Hindlimb muscle (tissue), 1 donor: Measurements from ENCODE around the gene SERPINA5. TPM values are rescaled to one million over a fixed set of nuclear protein-coding genes. Genes with fewer than 3 reads are reported as not detected.
A peak's percentile ranks its signal among the peaks of the same experiment; 100 is the strongest.
"Not testable (repeated sequence)": the region's sequence is repeated elsewhere in the genome, so short reads cannot be mapped to it uniquely, and the experiment has no call there.

Source experiments
- DNase-seq: peaks from one replicate; pipeline ENCODE4 v3.0.0-alpha.2; 2013
- polyA plus RNA-seq: library from polyadenylated mRNA; unstranded; fragments of 120-200 nt; gene quantifications from one replicate; pipeline ENCODE4 v1.2.1, GENCODE V29; 2013; ENCODE audit not compliant: insufficient read length

Gene SERPINA5
- polyA plus RNA-seq, 1 donor = not detected

DNA sequence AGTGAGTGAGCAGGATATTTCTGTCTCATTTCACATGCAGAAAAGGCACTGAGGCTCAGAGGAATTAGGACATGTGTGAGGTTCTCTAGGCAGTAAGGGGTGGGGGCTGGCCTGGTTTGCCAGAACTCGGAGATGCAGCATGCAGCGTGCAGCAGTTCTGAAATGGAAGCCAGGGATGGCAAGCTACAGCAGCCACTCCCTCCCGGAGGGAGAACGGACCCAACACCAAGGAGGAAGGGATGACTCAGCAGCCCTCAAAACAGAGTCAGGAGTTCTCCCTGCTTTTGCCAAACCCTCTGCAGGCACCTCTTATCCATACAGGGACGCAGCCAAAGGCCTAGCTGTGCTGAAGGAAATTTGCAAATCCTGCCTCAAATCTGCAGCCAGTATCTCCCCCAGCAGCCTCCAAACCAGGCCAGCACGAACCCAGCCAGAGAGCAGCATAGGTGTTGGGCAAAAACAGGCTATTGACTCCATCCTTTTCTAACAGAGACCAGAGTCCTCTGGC lies 20.7 kb downstream of the SERPINA5 start:
- peak; percentile 64 for DNase-seq

DNA sequence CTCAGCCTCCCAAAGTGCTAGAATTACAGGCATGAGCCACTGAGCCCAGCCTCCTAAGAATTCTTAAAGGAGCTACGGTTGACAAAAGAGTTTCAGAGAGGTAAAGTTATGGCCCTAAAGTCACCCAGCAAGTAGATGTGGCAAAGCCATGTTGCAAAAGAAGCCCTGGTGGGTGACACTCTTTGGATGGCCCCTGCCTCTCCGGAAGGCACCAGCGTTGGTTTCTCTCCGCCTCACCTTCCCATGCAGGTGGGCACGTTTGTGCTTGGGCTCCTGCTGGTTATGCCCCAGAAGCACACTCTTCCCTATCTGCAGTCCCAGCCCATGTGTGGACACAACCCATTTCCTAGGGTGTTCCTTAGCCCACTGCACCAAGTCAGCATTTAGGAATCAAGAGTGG lies 21.5 kb downstream of the SERPINA5 start:
- DNase-seq = no peak

DNA sequence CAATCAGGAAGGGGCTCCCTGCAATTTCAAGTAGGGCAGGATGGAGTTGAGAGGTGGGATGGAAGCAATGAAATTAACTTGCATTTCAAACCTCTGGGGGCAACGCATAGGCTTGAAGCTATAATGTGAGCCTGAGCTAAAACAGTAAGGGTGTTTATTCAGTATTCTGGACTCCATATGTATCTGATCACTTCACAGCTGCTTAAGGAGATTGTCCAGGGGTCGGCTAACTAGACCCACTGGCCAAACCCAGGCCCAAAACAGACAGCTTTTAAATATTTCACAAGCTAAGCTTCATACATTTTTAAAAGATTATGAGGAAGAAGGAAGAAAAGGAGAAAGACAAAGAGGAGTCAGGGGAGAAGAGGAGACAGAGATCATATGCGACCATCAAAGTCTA lies 24.1 kb downstream of the SERPINA5 start:
- DNase-seq = no peak

DNA sequence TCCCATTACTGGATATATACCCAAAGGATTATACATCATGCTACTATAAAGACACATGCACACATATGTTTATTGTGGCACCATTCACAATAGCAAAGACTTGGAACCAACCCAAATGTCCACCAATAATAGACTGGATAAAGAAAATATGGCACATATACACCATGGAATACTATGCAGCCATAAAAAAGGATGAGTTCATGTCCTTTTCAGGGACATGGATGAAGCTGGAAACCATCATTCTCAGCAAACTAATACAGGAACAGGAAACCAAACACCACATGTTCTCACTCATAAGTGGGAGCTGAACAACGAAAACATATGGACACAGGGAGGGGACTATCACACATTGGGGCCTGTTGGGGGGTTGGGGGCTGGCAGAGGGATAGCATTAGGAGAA lies 27.7 kb downstream of the SERPINA5 start:
- DNase-seq = not testable (repeated sequence)

DNA sequence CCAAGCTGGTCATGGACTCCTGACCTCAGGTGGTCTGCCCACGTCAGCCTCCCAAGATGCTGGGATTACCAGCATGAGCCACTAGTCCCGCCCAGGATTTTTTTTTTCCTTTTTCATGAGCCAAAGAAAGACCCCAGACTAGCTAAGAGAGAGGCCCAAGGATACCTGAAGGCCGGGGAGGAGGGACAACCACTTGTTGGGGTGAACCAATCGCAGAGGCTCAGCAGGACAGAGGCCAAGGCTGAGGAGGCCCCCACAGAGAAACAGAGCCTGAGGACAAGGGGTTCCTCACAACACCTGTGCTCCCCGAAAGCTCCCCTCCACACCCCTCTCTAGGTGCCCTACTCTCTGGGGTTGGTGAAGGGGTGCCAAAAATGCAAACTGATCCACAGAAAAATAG lies 30.0 kb downstream of the SERPINA5 start:
- no peak for DNase-seq

DNA sequence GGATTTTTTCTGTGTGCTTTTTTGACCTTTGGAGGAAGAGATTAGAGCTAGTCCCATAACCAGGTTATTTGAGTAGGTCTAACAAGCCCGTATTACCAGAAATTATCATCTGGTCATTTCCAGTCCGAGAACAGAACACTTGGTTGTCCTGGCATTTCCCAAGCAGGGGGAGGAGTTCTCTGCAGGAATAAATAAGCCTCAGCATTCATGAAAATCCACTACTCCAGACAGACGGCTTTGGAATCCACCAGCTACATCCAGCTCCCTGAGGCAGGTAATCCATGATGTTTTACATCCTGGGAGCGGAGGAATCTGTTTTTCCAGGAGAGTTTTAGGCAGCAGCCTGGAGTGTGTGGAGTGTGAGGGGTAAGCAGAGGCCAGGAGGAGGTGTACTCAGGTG lies 30.9 kb downstream of the SERPINA5 start, which contains the start of gene SERPINA3:
TSS of gene SERPINA3 (plus strand) at position 218 of the 400 bp plus-strand sequence. CDS start 2,051 bp downstream, outside the sequence.
- DNase-seq = no peak

DNA sequence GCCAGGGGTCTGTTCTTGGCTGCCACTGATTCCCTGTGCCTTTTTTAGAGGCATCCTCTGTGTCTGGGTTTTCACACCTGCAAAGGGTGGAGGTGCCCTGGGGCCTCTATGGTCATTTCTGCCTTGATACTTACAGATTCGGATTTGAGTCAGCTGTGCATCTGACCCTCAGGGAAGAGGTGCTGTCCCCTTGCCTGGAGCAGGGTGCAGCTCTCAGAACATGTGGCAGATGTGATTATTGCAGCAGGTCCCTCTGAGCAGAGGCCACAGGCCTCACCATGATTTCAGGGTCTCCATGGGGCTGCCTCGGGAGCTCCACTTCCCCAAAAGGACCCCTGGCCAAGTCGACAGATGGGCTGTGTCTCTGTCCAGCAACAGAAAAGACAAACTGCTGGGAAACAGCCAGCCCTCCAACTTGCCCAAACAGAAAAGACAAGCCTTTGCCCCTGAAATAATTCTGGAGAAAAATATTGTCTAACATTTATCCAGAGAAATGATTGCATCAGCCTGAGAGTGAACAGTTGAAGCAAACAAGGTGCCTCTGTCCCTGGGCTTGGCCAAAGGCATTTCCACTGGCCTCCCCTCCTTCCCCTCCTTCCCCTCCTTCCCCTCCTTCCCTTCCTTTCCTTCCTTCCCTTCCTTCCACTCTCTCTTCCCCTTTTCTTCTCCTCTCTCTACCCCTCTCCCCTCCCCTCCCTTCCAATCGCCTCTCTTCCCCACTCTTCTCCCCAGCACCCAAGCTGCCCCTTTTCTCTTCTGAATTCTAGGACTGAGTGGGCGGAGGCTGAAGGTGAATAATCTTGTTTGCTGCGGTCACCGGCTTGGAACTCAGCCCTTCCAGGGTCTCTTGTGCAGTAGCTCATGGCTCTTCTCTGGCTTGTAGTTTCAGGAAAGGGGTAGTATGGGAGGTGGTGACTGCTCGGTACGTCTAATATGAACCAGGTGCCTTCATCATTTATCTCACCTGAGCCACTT lies 31.6 kb downstream of the SERPINA5 start:
- no peak for DNase-seq

DNA sequence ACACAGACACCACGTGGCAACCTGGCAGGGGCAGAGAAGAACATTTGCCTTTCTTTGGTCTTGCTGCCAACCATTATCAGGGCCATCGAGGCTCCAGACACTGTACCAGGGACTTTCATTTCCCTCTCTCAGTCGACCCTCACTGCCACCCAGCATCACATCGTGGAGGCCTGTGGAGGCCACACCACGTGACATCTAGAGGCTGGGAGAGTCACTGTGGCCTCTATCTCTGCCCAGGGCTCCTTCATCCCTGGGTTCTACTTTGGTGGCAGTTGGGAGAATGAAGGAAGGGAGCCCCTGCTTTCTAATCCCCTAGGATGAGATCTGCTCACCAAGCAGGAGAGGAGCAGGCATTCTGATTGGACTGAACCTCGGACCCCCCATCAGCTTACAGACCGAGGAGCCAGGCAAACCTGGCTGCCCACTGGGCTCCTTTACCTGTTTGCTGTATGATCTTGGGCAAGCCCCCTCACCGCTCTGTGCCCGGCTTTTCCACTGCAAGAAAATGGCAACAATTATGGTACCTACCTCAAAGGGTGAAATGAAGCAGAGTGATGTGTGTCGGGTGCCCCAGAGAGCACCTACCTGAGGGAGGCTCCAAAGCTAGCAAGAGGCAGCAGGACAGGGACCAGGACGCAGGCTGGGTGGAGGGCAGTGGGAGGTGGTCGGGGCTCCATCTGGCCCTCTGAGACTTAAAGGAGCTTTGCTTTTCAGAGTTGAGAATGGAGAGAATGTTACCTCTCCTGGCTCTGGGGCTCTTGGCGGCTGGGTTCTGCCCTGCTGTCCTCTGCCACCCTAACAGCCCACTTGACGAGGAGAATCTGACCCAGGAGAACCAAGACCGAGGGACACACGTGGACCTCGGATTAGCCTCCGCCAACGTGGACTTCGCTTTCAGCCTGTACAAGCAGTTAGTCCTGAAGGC lies 32.8 kb downstream of the SERPINA5 start:
- no peak for DNase-seq

DNA sequence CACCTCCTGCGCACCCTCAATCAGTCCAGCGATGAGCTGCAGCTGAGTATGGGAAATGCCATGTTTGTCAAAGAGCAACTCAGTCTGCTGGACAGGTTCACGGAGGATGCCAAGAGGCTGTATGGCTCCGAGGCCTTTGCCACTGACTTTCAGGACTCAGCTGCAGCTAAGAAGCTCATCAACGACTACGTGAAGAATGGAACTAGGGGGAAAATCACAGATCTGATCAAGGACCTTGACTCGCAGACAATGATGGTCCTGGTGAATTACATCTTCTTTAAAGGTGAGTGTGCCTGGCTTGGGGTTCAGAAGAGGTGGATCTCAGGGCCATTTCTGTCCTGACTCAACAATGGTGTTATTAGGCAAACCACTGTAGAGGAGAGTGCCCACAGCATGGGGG lies 33.6 kb downstream of the SERPINA5 start:
- no peak for DNase-seq

DNA sequence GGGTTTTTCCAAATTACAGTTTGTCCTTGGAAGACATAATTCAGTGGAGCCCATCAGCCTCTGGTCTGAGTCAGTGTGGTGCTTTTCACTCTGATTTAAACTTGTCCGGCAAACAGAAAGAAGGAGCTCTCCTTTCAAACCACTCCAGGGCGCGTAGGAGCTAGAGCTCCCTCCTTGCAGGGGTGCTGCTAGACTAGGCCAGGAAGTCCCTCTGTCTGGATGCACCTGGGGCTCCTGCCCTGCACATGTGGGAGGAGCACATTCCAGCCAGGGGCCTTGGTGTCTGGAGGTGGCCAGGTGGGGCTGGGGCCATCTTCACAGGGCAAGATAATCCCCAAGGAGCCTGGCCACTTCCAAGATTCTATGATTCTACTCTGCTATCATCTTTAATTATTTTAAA lies 34.0 kb downstream of the SERPINA5 start:
- no peak for DNase-seq

DNA sequence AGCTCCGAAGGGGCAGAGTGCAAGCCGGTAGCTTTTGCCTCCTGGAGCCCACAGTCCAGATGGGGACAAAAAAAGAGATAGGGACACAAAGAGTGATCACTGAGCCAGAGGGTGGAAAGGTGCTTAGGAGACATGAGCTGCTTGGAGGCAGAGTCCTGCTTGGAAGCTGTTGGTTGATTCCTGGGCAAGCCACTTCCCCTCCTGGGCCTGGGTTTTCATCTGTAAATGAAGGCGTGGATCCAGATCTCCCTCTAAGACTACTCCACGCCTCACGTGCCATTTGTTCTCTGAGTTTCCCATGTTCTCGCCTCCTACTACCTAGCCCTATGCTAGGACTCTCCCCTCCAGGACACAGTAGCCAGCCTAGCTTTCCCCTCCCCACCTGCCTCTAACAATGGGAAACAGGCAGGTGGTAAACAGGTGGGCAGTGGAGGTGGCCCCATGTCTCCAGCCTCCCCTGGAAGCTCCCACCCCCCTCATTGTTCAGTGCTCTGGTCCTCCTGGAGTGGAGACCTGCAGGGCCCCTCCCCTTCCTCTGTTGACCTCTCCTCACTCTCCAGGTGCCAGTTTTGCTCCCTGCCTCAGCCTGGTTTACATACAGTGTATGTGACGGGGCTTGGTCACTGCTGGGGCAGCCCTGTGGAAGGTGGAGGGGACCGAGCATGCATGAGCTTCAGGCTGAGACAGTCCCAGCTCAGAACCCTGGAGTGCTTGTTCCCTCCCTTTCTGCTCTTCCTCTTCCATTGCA lies 34.8 kb downstream of the SERPINA5 start:
- no peak for DNase-seq

DNA sequence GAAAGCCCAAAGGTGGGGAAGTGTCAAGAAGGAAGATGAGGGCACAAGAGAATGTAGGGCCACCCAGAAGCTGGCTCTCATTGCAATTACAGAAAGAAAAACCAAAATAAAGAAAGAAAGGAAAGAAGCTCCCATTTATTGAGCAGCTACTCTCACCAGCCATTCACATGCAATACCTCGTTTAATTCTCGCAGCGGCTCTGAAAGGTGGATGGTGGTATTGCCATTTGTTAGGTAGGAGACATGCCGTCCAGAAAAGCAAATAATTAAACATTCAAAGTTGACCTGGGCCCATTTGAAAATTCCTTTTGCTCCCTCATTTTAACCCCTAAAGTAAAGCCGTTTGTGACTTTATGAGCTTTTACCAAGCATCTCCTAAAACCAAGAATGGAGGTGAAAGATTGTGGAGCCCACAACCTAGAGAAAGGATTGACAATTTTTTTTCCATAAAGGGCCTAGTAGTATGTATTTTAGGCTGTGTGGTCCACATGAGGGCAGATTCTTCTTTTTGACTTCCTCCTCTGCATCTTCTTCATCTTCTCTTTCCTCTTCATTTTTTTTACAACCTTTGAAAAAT lies 36.2 kb downstream of the SERPINA5 start:
- no peak for DNase-seq

DNA sequence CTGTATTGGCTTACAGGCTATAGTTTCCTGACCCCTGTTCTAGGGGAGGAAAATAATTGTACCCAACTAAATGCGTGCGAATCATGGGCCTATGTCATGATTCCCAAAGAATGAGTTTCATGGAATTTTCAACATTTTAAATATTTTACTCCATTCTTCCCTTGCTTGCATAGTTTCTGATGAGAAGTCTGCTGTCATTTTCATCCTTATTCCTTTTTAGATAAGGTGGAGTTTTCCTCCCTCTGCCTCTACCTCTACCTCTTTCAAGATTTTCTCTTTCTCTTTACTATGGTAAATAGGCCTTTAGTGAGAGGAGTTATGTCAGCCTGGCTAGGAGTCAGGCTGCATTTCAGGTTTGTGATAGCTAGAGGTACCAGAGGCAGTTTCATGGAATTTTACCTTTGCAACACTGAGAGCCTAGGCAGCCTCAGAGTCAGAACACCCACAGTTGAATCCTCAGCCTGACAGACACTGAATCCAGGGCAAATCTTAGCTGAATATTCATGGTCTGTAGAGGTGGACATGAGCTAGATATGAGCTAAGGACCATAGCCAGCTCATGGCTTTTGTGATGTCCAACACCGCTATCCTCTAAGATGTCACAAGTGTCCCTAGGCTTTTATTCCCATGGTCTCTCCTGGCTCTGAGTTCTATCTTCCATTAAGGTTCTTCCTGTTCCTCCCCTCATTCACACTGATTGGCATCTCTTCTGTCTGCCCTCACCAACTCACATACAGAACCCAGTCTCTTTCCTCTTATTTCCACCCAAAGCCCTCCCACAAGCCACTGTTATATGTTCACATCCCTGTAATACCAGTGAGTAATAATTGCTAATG lies 37.0 kb downstream of the SERPINA5 start:
- DNase-seq = no peak

DNA sequence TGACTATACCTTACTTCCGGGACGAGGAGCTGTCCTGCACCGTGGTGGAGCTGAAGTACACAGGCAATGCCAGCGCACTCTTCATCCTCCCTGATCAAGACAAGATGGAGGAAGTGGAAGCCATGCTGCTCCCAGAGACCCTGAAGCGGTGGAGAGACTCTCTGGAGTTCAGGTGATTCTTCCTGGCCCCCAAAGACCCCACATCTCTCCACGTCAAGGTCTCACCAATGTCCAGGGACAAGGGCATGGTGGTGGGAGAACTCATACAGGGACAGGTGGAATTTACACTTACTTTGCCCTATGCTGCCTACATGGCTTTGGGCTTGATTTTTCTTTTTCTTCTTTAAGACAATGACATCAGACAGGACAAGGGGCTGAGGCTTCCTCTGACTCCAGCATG lies 38.1 kb downstream of the SERPINA5 start:
- no peak for DNase-seq

DNA sequence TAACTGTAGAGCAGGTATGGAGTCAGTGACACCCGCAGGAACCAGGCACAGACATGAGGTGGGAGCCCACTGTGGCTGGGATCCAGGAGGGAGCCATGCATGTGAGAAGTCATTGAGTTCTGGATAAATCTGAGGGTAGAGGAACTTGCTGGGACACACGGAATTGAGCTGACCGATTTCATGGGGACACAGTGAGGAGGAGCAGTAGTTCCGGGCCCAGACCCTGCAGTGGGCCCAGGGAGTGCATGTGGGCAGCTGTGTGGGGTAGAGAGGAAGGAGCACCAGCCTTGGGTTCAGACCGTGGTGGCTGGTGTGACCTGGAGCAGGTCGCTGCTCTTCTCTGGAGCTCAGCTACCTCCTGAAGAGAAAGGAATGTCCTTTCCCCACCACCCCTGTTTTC lies 39.4 kb downstream of the SERPINA5 start:
- DNase-seq = no peak

DNA sequence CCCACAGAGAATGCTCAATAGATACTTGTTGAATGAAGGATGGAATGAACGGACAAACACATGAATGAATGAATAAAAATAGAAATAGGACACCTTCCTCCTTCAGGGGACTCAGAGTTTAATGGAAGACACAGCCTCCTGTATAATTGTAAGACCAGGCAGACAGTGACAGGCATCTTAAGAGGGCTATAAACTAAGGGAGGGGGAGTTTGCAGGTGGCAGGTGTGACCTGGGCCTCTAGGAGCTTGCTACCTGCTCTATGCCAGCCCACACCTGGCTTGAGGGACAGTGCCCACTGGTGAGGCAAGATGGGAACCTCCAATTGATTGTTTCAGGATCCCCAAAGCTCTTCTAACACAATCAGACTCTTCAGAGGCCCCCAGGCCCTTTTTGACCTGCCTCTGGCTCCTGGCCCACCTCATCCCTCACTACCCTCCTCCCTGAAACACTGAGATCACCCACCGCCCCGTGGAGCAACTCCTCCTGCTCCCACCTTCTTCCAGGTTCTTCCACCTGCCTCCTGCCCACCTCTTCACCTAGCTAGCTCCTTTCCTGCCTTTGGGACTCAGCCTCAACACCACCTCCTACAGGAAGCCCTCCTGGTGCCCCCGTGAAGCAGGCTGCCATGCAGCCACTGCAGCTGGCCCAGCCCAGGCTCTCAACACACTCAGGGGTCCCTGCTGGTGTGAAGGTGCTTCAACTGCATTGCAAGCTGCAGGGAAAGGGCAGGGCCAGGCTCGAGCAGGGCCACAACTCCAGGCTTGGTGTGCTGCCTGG lies 40.3 kb downstream of the SERPINA5 start:
- DNase-seq = no peak

DNA sequence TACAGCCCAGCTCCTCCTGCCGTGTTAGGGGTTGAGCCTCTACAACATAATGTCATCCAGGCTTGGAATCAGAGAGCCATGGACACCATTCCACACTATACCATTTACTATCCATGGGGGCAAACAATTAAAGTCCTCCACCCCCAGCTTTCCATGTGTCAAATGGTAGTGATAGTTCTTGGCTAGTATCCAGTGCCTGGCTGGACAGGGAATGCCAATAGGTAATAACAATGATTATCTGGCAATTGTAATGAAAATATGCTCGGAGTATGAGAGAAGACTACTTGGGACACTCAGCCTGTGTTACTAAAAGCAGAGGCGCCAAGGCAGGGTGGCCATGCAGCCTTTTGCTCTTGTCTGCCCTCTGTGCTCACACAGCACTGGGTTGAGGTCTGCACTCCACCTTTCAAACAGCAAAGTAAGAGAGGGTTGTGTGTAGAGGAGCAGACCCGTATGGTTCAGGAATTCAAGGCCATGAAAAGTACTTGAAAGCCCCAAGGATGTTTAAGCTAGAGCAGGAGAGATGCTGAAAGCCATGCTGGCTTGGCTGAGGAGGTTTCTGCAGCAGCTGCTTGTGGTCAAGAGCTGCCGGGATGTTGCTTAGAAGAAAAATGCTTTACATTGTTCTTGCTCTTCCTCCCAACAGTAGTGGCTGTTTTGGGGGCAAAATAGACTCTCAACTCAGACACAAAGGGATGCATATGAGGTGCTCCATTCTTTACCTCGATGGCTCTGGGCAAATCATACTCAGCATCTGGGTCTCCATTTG lies 41.6 kb downstream of the SERPINA5 start:
- DNase-seq = no peak

DNA sequence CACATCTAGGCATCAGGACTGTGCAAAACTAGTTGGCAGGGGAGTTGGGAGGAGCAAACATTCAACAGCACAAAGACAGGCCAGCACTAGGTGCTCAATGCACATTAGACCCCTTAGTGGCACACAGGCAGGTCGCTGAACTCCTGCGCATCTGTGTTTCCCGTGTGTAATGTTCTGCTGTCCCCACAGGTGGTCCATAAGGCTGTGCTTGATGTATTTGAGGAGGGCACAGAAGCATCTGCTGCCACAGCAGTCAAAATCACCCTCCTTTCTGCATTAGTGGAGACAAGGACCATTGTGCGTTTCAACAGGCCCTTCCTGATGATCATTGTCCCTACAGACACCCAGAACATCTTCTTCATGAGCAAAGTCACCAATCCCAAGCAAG lies 42.2 kb downstream of the SERPINA5 start:
- DNase-seq = no peak

DNA sequence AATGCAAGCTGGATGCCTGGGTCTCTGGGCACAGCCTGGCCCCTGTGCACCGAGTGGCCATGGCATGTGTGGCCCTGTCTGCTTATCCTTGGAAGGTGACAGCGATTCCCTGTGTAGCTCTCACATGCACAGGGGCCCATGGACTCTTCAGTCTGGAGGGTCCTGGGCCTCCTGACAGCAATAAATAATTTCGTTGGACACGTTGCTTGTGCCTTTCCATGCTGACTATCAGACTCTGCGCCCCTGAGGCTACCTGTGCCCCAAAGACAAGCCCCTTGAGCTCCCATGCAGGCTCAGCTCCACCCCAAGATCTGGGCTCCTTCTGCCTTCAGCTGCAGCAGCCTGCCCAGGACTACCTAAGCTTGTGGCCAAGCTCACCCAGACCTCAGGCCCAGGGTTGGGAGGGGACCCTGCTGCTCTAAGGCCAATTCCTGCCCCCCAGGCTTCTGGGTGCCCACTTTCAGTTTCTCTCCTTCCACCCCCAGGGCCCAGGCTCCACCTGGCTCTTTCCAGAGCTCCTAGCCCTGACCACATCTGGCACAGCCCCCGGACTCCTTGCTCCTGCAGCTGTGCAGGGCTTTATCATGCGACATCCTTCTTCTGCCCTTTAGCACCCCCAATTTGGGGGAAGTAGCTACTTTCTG lies 42.8 kb downstream of the SERPINA5 start:
- no peak for DNase-seq
